Mesendoderm (in vitro differentiated cells): ENCODE data around the gene HOXA11.

ENCODE experiments used
- DNase-seq: peaks from one replicate; pipeline ENCODE4 v3.0.0; 2013
- H2AK5ac ChIP-seq: 2 replicates; pipeline ENCODE4 v1.6.1; 2013; ENCODE audit warnings: low read length, inconsistent platforms
- H2BK120ac ChIP-seq: 2 replicates; pipeline ENCODE4 v1.6.1; 2013; ENCODE audit warnings: low read depth, mild to moderate bottlenecking, low read length, moderate library complexity, mixed read lengths
- H2BK15ac ChIP-seq: replicated peaks from 2 replicates; pipeline ENCODE4 v1.6.1; 2013; ENCODE audit warnings: low read depth, mild to moderate bottlenecking, moderate library complexity
- H2BK5ac ChIP-seq: 2 replicates; pipeline ENCODE4 v1.6.1; 2013; ENCODE audit warnings: low read length, inconsistent platforms
- H3K18ac ChIP-seq: 2 replicates; pipeline ENCODE4 v1.6.1; 2013; ENCODE audit warnings: mild to moderate bottlenecking, low read length, mixed read lengths
- H3K23ac ChIP-seq: one replicate; pipeline ENCODE4 v1.6.1; 2013; ENCODE audit warnings: low read length
- H3K27ac ChIP-seq: 2 replicates; pipeline ENCODE4 v1.5.1; 2013; ENCODE audit warnings: low read depth, mild to moderate bottlenecking, inconsistent platforms, low read length, moderate library complexity
- H3K27me3 ChIP-seq: 2 replicates; pipeline ENCODE4 v1.6.1; 2013; ENCODE audit warnings: low read length, control low read depth, mild to moderate bottlenecking, inconsistent platforms; ENCODE audit not compliant: insufficient read depth, poor library complexity
- H3K36me3 ChIP-seq: 2 replicates; pipeline ENCODE4 v1.6.1; 2013; ENCODE audit warnings: low read length, inconsistent platforms; ENCODE audit not compliant: control insufficient read depth, insufficient read depth
- H3K4ac ChIP-seq: one replicate; pipeline ENCODE4 v1.6.1; 2013; ENCODE audit warnings: low read depth, mild to moderate bottlenecking, low read length, moderate library complexity
- H3K4me1 ChIP-seq: 2 replicates; pipeline ENCODE4 v1.6.1; 2013; ENCODE audit warnings: low read depth, low read length, inconsistent platforms; ENCODE audit not compliant: control insufficient read depth
- H3K4me2 ChIP-seq: 2 replicates; pipeline ENCODE4 v1.6.1; 2013; ENCODE audit warnings: low read length
- H3K4me3 ChIP-seq: 2 replicates; pipeline ENCODE4 v1.5.1; 2013; ENCODE audit warnings: mild to moderate bottlenecking, low read length
- H3K56ac ChIP-seq: one replicate; pipeline ENCODE4 v1.6.1; 2013; ENCODE audit warnings: low read length
- H3K79me1 ChIP-seq: 2 replicates; pipeline ENCODE4 v1.6.1; 2013; ENCODE audit warnings: low read length, inconsistent platforms
- H3K79me2 ChIP-seq: 2 replicates; pipeline ENCODE4 v1.6.1; 2013; ENCODE audit warnings: mild to moderate bottlenecking, low read length; ENCODE audit not compliant: control insufficient read depth, insufficient read depth
- H3K9ac ChIP-seq: 2 replicates; pipeline ENCODE4 v1.6.1; 2013; ENCODE audit warnings: low read length, inconsistent platforms
- H4K5ac ChIP-seq: one replicate; pipeline ENCODE4 v1.6.1; 2013; ENCODE audit warnings: low read length
- H4K8ac ChIP-seq: one replicate; pipeline ENCODE4 v1.6.1; 2013; ENCODE audit warnings: low read depth, mild to moderate bottlenecking, control low read depth, low read length, moderate library complexity
- WGBS: extraction: QIAGEN DNeasy Blood & Tissue Kit; methylation state at CpG from one replicate; pipeline ENCODE4 v1.1.7; 2013; ENCODE audit warnings: low lambda C conversion rate, missing lambda C conversion rate; ENCODE audit not compliant: insufficient coverage; ENCODE audit errors: extremely low coverage; 5-methylcytosine and 5-hydroxymethylcytosine counted together

HOXA11 gene

DNA sequence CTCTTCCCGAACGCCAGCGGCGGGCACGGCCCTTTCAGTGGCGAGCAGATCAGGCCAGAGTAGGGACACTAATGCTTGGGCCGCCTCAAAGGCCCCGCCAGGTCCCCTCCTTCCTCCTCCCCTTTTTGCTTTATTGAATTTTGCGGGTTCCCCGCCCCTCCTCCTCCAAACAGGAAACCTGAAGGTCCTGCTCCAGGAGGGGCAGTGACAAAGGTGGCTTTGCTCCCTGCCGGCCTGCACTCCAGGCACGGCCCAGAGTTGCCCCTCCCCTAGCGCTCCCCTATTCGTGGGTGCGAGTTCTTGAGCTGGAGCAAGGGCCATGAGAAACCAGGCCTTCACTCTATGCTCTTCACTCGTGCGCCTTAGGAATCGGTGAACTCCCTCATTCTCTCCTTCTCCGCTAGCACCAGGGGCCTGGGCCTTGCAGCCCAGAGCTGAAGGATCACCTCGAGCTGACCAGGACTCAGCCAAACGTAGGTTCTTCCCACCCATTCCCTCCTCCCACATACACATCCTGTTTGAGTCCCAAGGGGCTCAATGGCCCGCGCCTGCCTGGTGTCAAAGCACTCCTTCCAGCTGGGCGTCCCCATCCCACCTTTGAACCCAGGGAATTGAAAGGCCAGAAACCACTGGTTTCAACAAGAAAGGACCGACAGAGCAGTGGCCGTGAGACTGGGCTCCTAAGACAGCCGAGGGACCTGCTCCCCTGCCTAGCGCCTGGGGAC, 36.8 kb downstream of the HOXA11 start:
- Histone ChIP-seq H2AK5ac (no peak overlapping the region), H3K27ac (no peak overlapping the region), H2BK120ac (no peak overlapping the region), H3K79me1 (no peaks in the 10 kb centered on the region), H3K79me2 (no peaks in the 10 kb centered on the region), H4K8ac (no peak overlapping the region), H3K4me3 (no peak overlapping the region), H3K9ac (no peak overlapping the region), H3K4me2 (no peak overlapping the region), H2BK5ac (no peak overlapping the region), H3K4me1 (no peaks in the 10 kb centered on the region), H2BK15ac (no peak overlapping the region), H3K56ac (no peak overlapping the region), H4K5ac (no peak overlapping the region), H3K18ac (no peak overlapping the region), H3K4ac (no peak overlapping the region), H3K27me3 (peaks cover 83% of the 10 kb centered on the region), H3K23ac (no peak overlapping the region), H3K36me3 (no peaks in the 10 kb centered on the region)
- no CpG with 5 or more reads among the region's 28 CpGs for WGBS
- DNase-seq, result no peak

DNA sequence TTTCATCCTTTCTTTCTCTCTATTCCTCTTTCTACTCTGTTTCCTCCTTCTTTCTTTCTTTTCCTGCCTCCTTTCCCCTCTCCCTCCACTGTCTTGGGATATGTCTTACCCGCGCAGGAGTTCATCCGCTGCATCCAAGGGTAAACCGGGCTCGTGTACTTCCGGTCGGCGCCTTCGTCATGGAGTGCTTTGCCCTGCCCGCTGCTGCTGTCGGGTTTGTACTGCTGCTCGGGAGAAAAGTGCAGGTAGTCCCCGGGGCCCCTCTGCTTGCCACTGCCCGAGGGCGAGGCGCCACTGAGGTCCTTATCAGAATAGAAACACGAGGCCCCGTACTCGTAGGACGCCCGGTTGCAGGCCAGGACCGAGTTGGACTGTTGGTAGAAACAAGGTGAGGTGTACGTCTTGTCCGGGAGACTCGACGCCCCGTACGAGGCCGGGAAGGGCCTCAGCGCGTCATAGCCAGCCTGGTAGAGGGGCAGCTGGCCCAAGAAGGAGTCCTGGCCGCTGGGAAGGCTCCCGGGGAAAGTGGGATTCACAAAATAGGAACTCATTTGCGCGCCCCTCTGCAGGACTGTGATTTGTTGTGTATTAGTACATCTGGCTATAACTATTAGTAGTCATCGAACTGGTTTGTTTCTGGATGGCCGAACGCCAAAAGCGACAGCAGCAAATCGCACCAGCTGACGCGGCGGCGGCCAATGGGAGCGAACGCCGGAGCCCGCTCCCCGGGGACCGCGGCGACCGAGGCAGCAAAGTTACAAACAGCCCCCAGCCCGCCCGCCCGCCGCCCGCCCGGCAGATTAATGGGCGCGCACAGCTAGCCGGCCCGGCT, 37.6 kb downstream of the HOXA11 start, which contains the start of gene HOXA6:
Gene HOXA6, minus strand, starts transcription at position 576 of the 832 bp plus-strand sequence. Its CDS starts 25 bp downstream, at position 551.
- H3K79me2 ChIP-seq, result no peaks in the 10 kb centered on the region

DNA sequence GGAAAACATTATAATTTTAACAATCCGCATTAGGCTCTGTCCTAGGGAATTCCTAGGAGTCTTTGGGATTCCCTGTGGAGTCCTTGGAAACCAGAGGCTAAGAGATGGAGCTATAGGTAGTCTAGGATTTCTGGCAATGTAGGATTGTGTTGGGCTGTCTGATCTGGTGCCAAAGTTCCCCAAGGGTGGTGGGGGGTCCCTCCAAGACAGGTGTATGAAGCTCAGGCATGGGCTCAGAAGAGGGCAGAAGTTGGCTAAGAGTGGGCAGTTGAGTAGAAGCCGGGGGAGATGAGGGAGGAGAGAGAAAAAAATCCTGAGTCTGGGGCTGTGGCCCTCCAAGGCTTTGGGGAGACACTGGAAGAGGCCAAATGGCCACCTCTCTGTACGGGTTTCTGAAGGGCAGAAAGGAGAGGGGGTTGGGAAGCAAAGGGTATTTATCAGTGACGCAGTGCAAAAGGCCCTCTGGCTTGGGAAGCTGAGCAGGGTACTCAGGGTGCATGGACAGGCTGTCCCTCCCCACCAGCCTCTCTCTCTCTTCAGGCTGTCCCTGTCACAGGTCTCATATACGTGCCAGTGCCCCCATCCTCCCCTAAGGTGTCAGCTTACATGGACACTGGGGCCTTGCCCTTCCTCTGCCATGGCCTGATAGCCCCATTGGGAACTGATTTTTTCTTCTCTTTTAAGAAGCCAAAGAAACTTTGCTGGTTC, 38.4 kb downstream of the HOXA11 start:
- no peaks in the 10 kb centered on the region for H3K79me1 ChIP-seq
- H3K4me2 ChIP-seq, result no peak overlapping the region
- no peak overlapping the region for H3K4me3 ChIP-seq
- no peaks in the 10 kb centered on the region for H3K79me2 ChIP-seq
- H2BK5ac ChIP-seq, result no peak overlapping the region
- H3K4ac ChIP-seq, result no peak overlapping the region
- no peak overlapping the region for H3K18ac ChIP-seq
- peaks cover 83% of the 10 kb centered on the region for H3K27me3 ChIP-seq
- no peak overlapping the region for H3K23ac ChIP-seq
- no peak overlapping the region for H4K8ac ChIP-seq
- DNase-seq, result no peak
- no CpG with 5 or more reads among the region's 5 CpGs for WGBS
- H3K9ac ChIP-seq, result no peak overlapping the region
- no peaks in the 10 kb centered on the region for H3K36me3 ChIP-seq
- no peak overlapping the region for H2AK5ac ChIP-seq
- H2BK15ac ChIP-seq, result no peak overlapping the region
- no peak overlapping the region for H3K27ac ChIP-seq
- H4K5ac ChIP-seq, result no peak overlapping the region
- no peak overlapping the region for H3K56ac ChIP-seq
- no peaks in the 10 kb centered on the region for H3K4me1 ChIP-seq
- no peak overlapping the region for H2BK120ac ChIP-seq

More for the DNA sequence above, 37.6 kb downstream of the HOXA11 start, which contains the start of gene HOXA6:
- Histone ChIP-seq H3K23ac (no peak within 1 kb of the TSS), H3K4me3 (no peak within 1 kb of the TSS), H3K4me1 (no peaks in the 10 kb centered on the region), H3K56ac (no peak within 1 kb of the TSS), H3K27ac (no peak within 1 kb of the TSS), H3K4me2 (peak within 1 kb of the TSS; percentile 7), H3K36me3 (no peaks in the 10 kb centered on the region), H3K79me1 (no peaks in the 10 kb centered on the region), H4K5ac (no peak within 1 kb of the TSS), H3K27me3 (peaks cover 82% of the 10 kb centered on the region), H3K4ac (no peak within 1 kb of the TSS), H2BK120ac (no peak within 1 kb of the TSS), H3K18ac (no peak within 1 kb of the TSS), H3K9ac (no peak within 1 kb of the TSS), H4K8ac (no peak within 1 kb of the TSS), H2AK5ac (no peak within 1 kb of the TSS), H2BK15ac (no peak within 1 kb of the TSS), H2BK5ac (no peak within 1 kb of the TSS)
- no peak for DNase-seq
- WGBS, result no CpG with 5 or more reads among the region's 63 CpGs

DNA sequence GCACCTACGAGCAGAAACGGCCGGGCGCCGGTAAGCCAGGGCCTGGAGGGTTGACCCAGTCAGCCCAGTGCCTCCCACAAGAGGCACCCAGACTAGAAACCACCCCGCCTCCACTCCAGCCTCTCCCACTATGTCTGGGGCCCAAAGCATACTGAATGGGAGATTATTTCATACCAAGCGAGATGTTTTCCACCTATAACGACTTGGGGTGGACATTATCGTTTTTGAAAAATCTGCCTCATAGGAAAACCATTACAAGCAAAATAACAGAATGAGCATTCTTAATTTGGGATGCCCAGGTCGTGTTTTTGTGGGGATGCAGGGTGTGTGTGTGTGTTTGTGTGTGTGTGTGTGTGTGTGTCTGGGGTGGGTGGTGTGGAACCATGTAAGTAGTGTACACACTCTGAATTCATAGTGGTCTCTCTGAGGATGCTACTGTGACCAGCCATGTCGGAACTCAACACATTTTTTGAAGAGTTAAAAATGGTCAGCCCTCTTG, 39.1 kb downstream of the HOXA11 start:
- Histone ChIP-seq H3K36me3 (no peaks in the 10 kb centered on the region), H3K27me3 (peaks cover 82% of the 10 kb centered on the region), H4K8ac (no peak overlapping the region), H3K4me1 (no peaks in the 10 kb centered on the region), H4K5ac (no peak overlapping the region), H2BK120ac (no peak overlapping the region), H3K79me2 (no peaks in the 10 kb centered on the region), H2BK15ac (no peak overlapping the region), H3K56ac (no peak overlapping the region), H3K79me1 (no peaks in the 10 kb centered on the region), H2AK5ac (no peak overlapping the region), H3K23ac (no peak overlapping the region), H3K18ac (no peak overlapping the region), H3K27ac (no peak overlapping the region), H3K9ac (no peak overlapping the region), H3K4me2 (no peak overlapping the region), H3K4me3 (no peak overlapping the region), H3K4ac (no peak overlapping the region), H2BK5ac (no peak overlapping the region)
- WGBS, result no CpG with 5 or more reads among the region's 11 CpGs
- no peak for DNase-seq

- no peak overlapping the region for H3K4me3 ChIP-seq
- no peaks in the 10 kb centered on the region for H3K4me1 ChIP-seq
- no peak overlapping the region for H3K4ac ChIP-seq
- no peak overlapping the region for H2BK120ac ChIP-seq
- H3K79me1 ChIP-seq, result no peaks in the 10 kb centered on the region
- peaks cover 86% of the 10 kb centered on the region for H3K27me3 ChIP-seq
- no peak overlapping the region for H3K18ac ChIP-seq
- H2BK15ac ChIP-seq, result no peak overlapping the region
- DNase-seq, result no peak
- no peak overlapping the region for H2AK5ac ChIP-seq
- H3K79me2 ChIP-seq, result no peaks in the 10 kb centered on the region
- H3K9ac ChIP-seq, result no peak overlapping the region
- no CpG with 5 or more reads among the region's 47 CpGs for WGBS
- H3K36me3 ChIP-seq, result no peaks in the 10 kb centered on the region
- no peak overlapping the region for H4K8ac ChIP-seq
- no peak overlapping the region for H3K56ac ChIP-seq
- no peak overlapping the region for H2BK5ac ChIP-seq
- H3K23ac ChIP-seq, result no peak overlapping the region
- no peak overlapping the region for H4K5ac ChIP-seq
- H3K27ac ChIP-seq, result no peak overlapping the region
- no peak overlapping the region for H3K4me2 ChIP-seq
These were observed 39.7 kb downstream of the HOXA11 start for GRCh38 chr7:27145165-27145913.
